GM12878 (cell line): ENCODE data around the gene FAM25A.

ENCODE experiments used
- BACH1 ChIP-seq: fragments of 450-650 bp; IDR thresholded peaks from 2 replicates; pipeline ENCODE4 v1.6.1; 2017; ENCODE audit warnings: mild to moderate bottlenecking, borderline replicate concordance
- BRCA1 ChIP-seq: IDR thresholded peaks from 2 replicates; pipeline ENCODE4 v1.6.1; 2011; ENCODE audit warnings: low read depth, low read length, improper control_type of control experiment
- CEBPB ChIP-seq, 2 experiments: fragments of 150-350 bp in 1 of 2; IDR thresholded peaks; 2 replicates each; pipeline ENCODE4 v1.6.1; 2012 to 2014; ENCODE audit warnings: low read depth in 2 of 2, low read length in 2 of 2, borderline replicate concordance in 1 of 2, inconsistent platforms in 1 of 2
- CTCF ChIP-seq, 3 experiments: IDR thresholded peaks in 2 of 3; conservative IDR thresholded peaks in 1 of 3; 2 replicates each; pipeline ENCODE4 v1.5.1; 2011; ENCODE audit warnings: low read depth in 3 of 3, low read length in 3 of 3, mild to moderate bottlenecking in 3 of 3, control low read depth in 2 of 3, moderate library complexity in 2 of 3, inconsistent platforms in 1 of 3, mixed read lengths in 1 of 3; ENCODE audit not compliant: control insufficient read depth in 2 of 3, insufficient read depth in 1 of 3; ENCODE audit errors: extremely low read depth in 1 of 3
- EZH2 ChIP-seq: IDR thresholded peaks from 2 replicates; pipeline ENCODE4 v1.6.1; 2012; ENCODE audit warnings: low read depth, mild to moderate bottlenecking, control low read depth, inconsistent platforms, low read length, borderline replicate concordance; ENCODE audit not compliant: control insufficient read depth
- MAX ChIP-seq: IDR thresholded peaks from 2 replicates; pipeline ENCODE4 v1.6.1; 2012; ENCODE audit warnings: low read depth, low read length, improper control_type of control experiment
- MTA2 ChIP-seq: fragments of 450-650 bp; IDR thresholded peaks from 2 replicates; pipeline ENCODE4 v1.6.1; 2016; ENCODE audit warnings: low read depth, mild to moderate bottlenecking, moderate library complexity
- NFIC ChIP-seq: IDR thresholded peaks from 2 replicates; pipeline ENCODE4 v1.6.1; 2012; ENCODE audit warnings: low read depth, mild to moderate bottlenecking, inconsistent platforms, low read length, moderate library complexity
- POLR2A ChIP-seq: IDR thresholded peaks from 2 replicates; pipeline ENCODE4 v1.6.1; 2011; ENCODE audit warnings: low read depth, mild to moderate bottlenecking, low read length
- POLR2AphosphoS5 ChIP-seq: IDR thresholded peaks from 2 replicates; pipeline ENCODE4 v1.6.1; 2011; ENCODE audit warnings: mild to moderate bottlenecking, low read length, inconsistent platforms
- REST ChIP-seq: IDR thresholded peaks from 2 replicates; pipeline ENCODE4 v1.6.1; 2012; ENCODE audit warnings: mild to moderate bottlenecking, low read depth, low read length
- RFX5 ChIP-seq: IDR thresholded peaks from 2 replicates; pipeline ENCODE4 v1.6.1; 2011; ENCODE audit warnings: low read depth, low read length, improper control_type of control experiment

GRCh38 chr10:86988520-86988919 lies 31.6 kb upstream of the FAM25A start:
- TF ChIP-seq CTCF (IDR thresholded peaks at IDR 0.05 in 2 of 3, conservative IDR thresholded peaks at IDR 0.05 in 1 of 3; ENCODE audit: control insufficient read depth in 2 of 3, extremely low read depth in 1 of 3, insufficient read depth in 1 of 3, low read depth in 3 of 3, low read length in 3 of 3) (no peak), POLR2AphosphoS5 (no peak), NFIC (no peak), POLR2A (no peak), REST (no peak), EZH2 (no peak), CEBPB (IDR thresholded peaks at IDR 0.05; ENCODE audit: borderline replicate concordance in 1 of 2, low read depth in 2 of 2, low read length in 2 of 2) (no peak), RFX5 (no peak), MAX (no peak), BACH1 (no peak), MTA2 (no peak), BRCA1 (no peak)
